Epithelial cell of prostate (primary cell): ENCODE measurements around the gene WWOX.

Source experiments
- DNase-seq: peaks from one replicate; pipeline ENCODE4 v3.0.0-alpha.2; 2011; ENCODE audit warnings: low read depth, low spot score
- H3K27ac ChIP-seq: fragments of 450-650 bp; 2 replicates; pipeline ENCODE4 v1.5.1; 2017; ENCODE audit warnings: mild to moderate bottlenecking

Gene WWOX

GRCh38 chr16:78323315-78323714 is 223.9 kb downstream of the WWOX start:
- DNase-seq: no peak

GRCh38 chr16:78324649-78325285 is 225.3 kb downstream of the WWOX start:
- DNase-seq: no peak

More at GRCh38 chr16:78323315-78323714, 223.9 kb downstream of the WWOX start:
- H3K27ac ChIP-seq: no peak overlapping the region

GRCh38 chr16:78325468-78326352 is 226.3 kb downstream of the WWOX start:
- no peak for DNase-seq
- no peak overlapping the region for H3K27ac ChIP-seq

More at GRCh38 chr16:78324649-78325285, 225.3 kb downstream of the WWOX start:
- no peak overlapping the region for H3K27ac ChIP-seq

GRCh38 chr16:78326731-78327130 is 227.3 kb downstream of the WWOX start:
- DNase-seq: no peak
- H3K27ac ChIP-seq: no peak overlapping the region

GRCh38 chr16:78331731-78332130 is 232.3 kb downstream of the WWOX start:
- DNase-seq: no peak
- H3K27ac ChIP-seq: no peak overlapping the region

- no peak overlapping the region for H3K27ac ChIP-seq
- DNase-seq: no peak
These were observed 234.4 kb downstream of the WWOX start for GRCh38 chr16:78333808-78334207.

- no peak for DNase-seq
These were observed 241.1 kb downstream of the WWOX start for GRCh38 chr16:78340590-78340989.

GRCh38 chr16:78348068-78348467 is 248.6 kb downstream of the WWOX start:
- H3K27ac ChIP-seq: no peak overlapping the region
- DNase-seq: no peak

More at GRCh38 chr16:78340590-78340989, 241.1 kb downstream of the WWOX start:
- H3K27ac ChIP-seq: no peak overlapping the region

- no peak for DNase-seq
- no peak overlapping the region for H3K27ac ChIP-seq
These were observed 249.4 kb downstream of the WWOX start for GRCh38 chr16:78348886-78349285.

GRCh38 chr16:78352184-78352583 is 252.7 kb downstream of the WWOX start:
- H3K27ac ChIP-seq: no peak overlapping the region
- no peak for DNase-seq

- DNase-seq: no peak
- no peak overlapping the region for H3K27ac ChIP-seq
These were observed 254.3 kb downstream of the WWOX start for GRCh38 chr16:78353640-78354275.

GRCh38 chr16:78362524-78363135 is 263.2 kb downstream of the WWOX start:
- no peak for DNase-seq
- H3K27ac ChIP-seq: no peak overlapping the region

- DNase-seq: no peak
- no peak overlapping the region for H3K27ac ChIP-seq
These were observed 264.5 kb downstream of the WWOX start for GRCh38 chr16:78363843-78364555.

- no peak for DNase-seq
- no peak overlapping the region for H3K27ac ChIP-seq
These were observed 265.1 kb downstream of the WWOX start for GRCh38 chr16:78364556-78364880.

- no peak for DNase-seq
- no peak overlapping the region for H3K27ac ChIP-seq
These were observed 265.9 kb downstream of the WWOX start for GRCh38 chr16:78365366-78365765.

GRCh38 chr16:78368121-78369102 is 269.0 kb downstream of the WWOX start:
- no peak for DNase-seq

GRCh38 chr16:78372277-78372676 is 272.8 kb downstream of the WWOX start:
- no peak overlapping the region for H3K27ac ChIP-seq
- DNase-seq: no peak

More at GRCh38 chr16:78368121-78369102, 269.0 kb downstream of the WWOX start:
- H3K27ac ChIP-seq: no peak overlapping the region

- no peak for DNase-seq
- H3K27ac ChIP-seq: no peak overlapping the region
These were observed 275.7 kb downstream of the WWOX start for GRCh38 chr16:78375055-78375679.
